Activated CD8-positive, alpha-beta memory T cell treated with anti-CD3 and anti-CD28 coated beads for 48 hours (primary cell): Measurements from ENCODE around the gene LAMC2.

Source experiments
- DNase-seq, 3 experiments: peaks; one replicate each; pipeline ENCODE4 v3.0.0-alpha.2; 2020; ENCODE audit warnings: low read depth in 2 of 3, low spot score in 2 of 3

The LAMC2 gene

GRCh38 chr1:183168308-183168707 is 17.8 kb upstream of the LAMC2 start:
- DNase-seq = no peak

- DNase-seq = no peak
Observed at GRCh38 chr1:183173828-183174227, 12.2 kb upstream of the LAMC2 start.

GRCh38 chr1:183175631-183176030 is 10.4 kb upstream of the LAMC2 start:
- DNase-seq = no peak

GRCh38 chr1:183178545-183178944 is 7.5 kb upstream of the LAMC2 start:
- DNase-seq = no peak

- no peak for DNase-seq
Observed at GRCh38 chr1:183179033-183179432, 7.0 kb upstream of the LAMC2 start.

- no peak for DNase-seq
Observed at GRCh38 chr1:183180218-183180617, 5.8 kb upstream of the LAMC2 start.

- no peak for DNase-seq
Observed at GRCh38 chr1:183180634-183181056, 5.4 kb upstream of the LAMC2 start.

GRCh38 chr1:183186841-183187240 is 777 bp downstream of the LAMC2 start:
- DNase-seq = no peak

- no peak for DNase-seq
Observed at GRCh38 chr1:183188240-183188639, 2.2 kb downstream of the LAMC2 start.

GRCh38 chr1:183191833-183192232 is 5.8 kb downstream of the LAMC2 start:
- DNase-seq = no peak

- DNase-seq = no peak
Observed at GRCh38 chr1:183193963-183194525, 8.0 kb downstream of the LAMC2 start.

- no peak for DNase-seq
Observed at GRCh38 chr1:183194527-183195141, 8.6 kb downstream of the LAMC2 start.

- DNase-seq = no peak
Observed at GRCh38 chr1:183195142-183195574, 9.1 kb downstream of the LAMC2 start.

GRCh38 chr1:183197762-183198161 is 11.7 kb downstream of the LAMC2 start:
- no peak for DNase-seq

GRCh38 chr1:183198463-183198862 is 12.4 kb downstream of the LAMC2 start:
- DNase-seq = no peak

- DNase-seq = no peak
Observed at GRCh38 chr1:183199304-183199703, 13.2 kb downstream of the LAMC2 start.

- DNase-seq = no peak
Observed at GRCh38 chr1:183200451-183200850, 14.4 kb downstream of the LAMC2 start.

GRCh38 chr1:183203094-183203493 is 17.0 kb downstream of the LAMC2 start:
- no peak for DNase-seq

- DNase-seq = no peak
Observed at GRCh38 chr1:183205196-183205781, 19.2 kb downstream of the LAMC2 start.

GRCh38 chr1:183206538-183207122 is 20.6 kb downstream of the LAMC2 start:
- no peak for DNase-seq

GRCh38 chr1:183209533-183210158 is 23.6 kb downstream of the LAMC2 start:
- no peak for DNase-seq

GRCh38 chr1:183210681-183211080 is 24.6 kb downstream of the LAMC2 start:
- no peak for DNase-seq
